IPS-20b (cell line): ENCODE data around the gene SMIM29.
A peak's percentile ranks its signal among the peaks of the same experiment; 100 is the strongest.

ENCODE experiments used
- H3K27ac ChIP-seq: one replicate; pipeline ENCODE4 v1.5.1; 2013; ENCODE audit warnings: low read length
- H3K27me3 ChIP-seq: 2 replicates; pipeline ENCODE4 v1.6.1; 2013; ENCODE audit warnings: mild to moderate bottlenecking, low read length, inconsistent platforms; ENCODE audit not compliant: insufficient read depth
- H3K36me3 ChIP-seq: 2 replicates; pipeline ENCODE4 v1.6.1; 2013; ENCODE audit warnings: low read depth, mild to moderate bottlenecking, inconsistent platforms, low read length, moderate library complexity; ENCODE audit not compliant: insufficient read depth
- H3K4me1 ChIP-seq: 2 replicates; pipeline ENCODE4 v1.6.1; 2013; ENCODE audit warnings: mild to moderate bottlenecking, control low read depth, inconsistent platforms, low read length, moderate library complexity; ENCODE audit not compliant: insufficient read depth
- H3K4me3 ChIP-seq: 2 replicates; pipeline ENCODE4 v1.5.1; 2013; ENCODE audit warnings: mild to moderate bottlenecking, low read length, inconsistent platforms
- H3K9ac ChIP-seq: 2 replicates; pipeline ENCODE4 v1.6.1; 2013; ENCODE audit warnings: low read depth, mild to moderate bottlenecking, inconsistent platforms, low read length, moderate library complexity
- H3K9me3 ChIP-seq: 2 replicates; pipeline ENCODE4 v1.6.1; 2013; ENCODE audit warnings: mild to moderate bottlenecking, low read depth, low read length, inconsistent platforms; ENCODE audit not compliant: insufficient read depth

The SMIM29 gene

GRCh38 chr6:34243901-34244884 lies 4.6 kb downstream of the SMIM29 start:
- Histone ChIP-seq H3K4me3 (no peak overlapping the region), H3K36me3 (peaks cover 69% of the 10 kb centered on the region), H3K9me3 (no peaks in the 10 kb centered on the region), H3K4me1 (peaks cover 30% of the 10 kb centered on the region), H3K27me3 (no peaks in the 10 kb centered on the region), H3K27ac (no peak overlapping the region), H3K9ac (no peak overlapping the region)

GRCh38 chr6:34243131-34243771 lies 5.6 kb downstream of the SMIM29 start:
- H3K4me1 ChIP-seq: peaks cover 33% of the 10 kb centered on the region

GRCh38 chr6:34242252-34243130 lies 6.3 kb downstream of the SMIM29 start:
- no peak overlapping the region for H3K27ac ChIP-seq
- no peaks in the 10 kb centered on the region for H3K27me3 ChIP-seq
- H3K4me1 ChIP-seq: peaks cover 33% of the 10 kb centered on the region
- no peaks in the 10 kb centered on the region for H3K9me3 ChIP-seq
- no peak overlapping the region; the same call in 1 of the 2 replicates for H3K4me3 ChIP-seq
- H3K36me3 ChIP-seq: peaks cover 79% of the 10 kb centered on the region
- no peak overlapping the region for H3K9ac ChIP-seq

More at GRCh38 chr6:34243131-34243771, 5.6 kb downstream of the SMIM29 start:
- peaks cover 78% of the 10 kb centered on the region for H3K36me3 ChIP-seq
- H3K27ac ChIP-seq: no peak overlapping the region
- H3K9ac ChIP-seq: no peak overlapping the region
- no peaks in the 10 kb centered on the region for H3K27me3 ChIP-seq
- H3K4me3 ChIP-seq: no peak overlapping the region; the same call in 1 of the 2 replicates
- H3K9me3 ChIP-seq: no peaks in the 10 kb centered on the region

- Histone ChIP-seq H3K36me3 (peaks cover 79% of the 10 kb centered on the region), H3K27ac (no peak overlapping the region), H3K9ac (peak overlapping the region; percentile 33; the same call in 1 of the 2 replicates), H3K9me3 (no peaks in the 10 kb centered on the region), H3K4me1 (peaks cover 33% of the 10 kb centered on the region), H3K27me3 (no peaks in the 10 kb centered on the region), H3K4me3 (no peak overlapping the region; the same call in 1 of the 2 replicates)
These were observed 7.2 kb downstream of the SMIM29 start for GRCh38 chr6:34241351-34242215.

- no peak overlapping the region for H3K27ac ChIP-seq
- peaks cover 75% of the 10 kb centered on the region for H3K36me3 ChIP-seq
- peaks cover 33% of the 10 kb centered on the region for H3K4me1 ChIP-seq
- H3K4me3 ChIP-seq: peak overlapping the region; percentile 88
- peak overlapping the region; percentile 98; the same call in 1 of the 2 replicates for H3K9ac ChIP-seq
- no peaks in the 10 kb centered on the region for H3K9me3 ChIP-seq
- no peaks in the 10 kb centered on the region for H3K27me3 ChIP-seq
These were observed 8.2 kb downstream of the SMIM29 start for GRCh38 chr6:34240329-34241248.

- Histone ChIP-seq H3K4me1 (peaks cover 33% of the 10 kb centered on the region), H3K9ac (peak overlapping the region; percentile 98), H3K27me3 (no peaks in the 10 kb centered on the region), H3K36me3 (peaks cover 68% of the 10 kb centered on the region), H3K27ac (peak overlapping the region; percentile 11), H3K9me3 (no peaks in the 10 kb centered on the region), H3K4me3 (peak overlapping the region; percentile 88)
These were observed 8.9 kb downstream of the SMIM29 start for GRCh38 chr6:34239893-34240292.

- no peaks in the 10 kb centered on the region for H3K27me3 ChIP-seq
- H3K9ac ChIP-seq: peak overlapping the region; percentile 98
- H3K36me3 ChIP-seq: peaks cover 63% of the 10 kb centered on the region
- H3K9me3 ChIP-seq: no peaks in the 10 kb centered on the region
- peak overlapping the region; percentile 88 for H3K4me3 ChIP-seq
- H3K4me1 ChIP-seq: peaks cover 36% of the 10 kb centered on the region
- peak overlapping the region; percentile 11 for H3K27ac ChIP-seq
These were observed 9.3 kb downstream of the SMIM29 start for GRCh38 chr6:34239500-34239825.

- no peaks in the 10 kb centered on the region for H3K27me3 ChIP-seq
- peak overlapping the region; percentile 70 for H3K27ac ChIP-seq
- peak overlapping the region; percentile 98 for H3K9ac ChIP-seq
- no peaks in the 10 kb centered on the region for H3K9me3 ChIP-seq
- peak overlapping the region; percentile 88 for H3K4me3 ChIP-seq
- H3K36me3 ChIP-seq: peaks cover 57% of the 10 kb centered on the region
- H3K4me1 ChIP-seq: peaks cover 42% of the 10 kb centered on the region
These were observed 10.0 kb downstream of the SMIM29 start for GRCh38 chr6:34238585-34239499.

- Histone ChIP-seq H3K4me1 (peaks cover 43% of the 10 kb centered on the region), H3K4me3 (peak overlapping the region; percentile 88), H3K9ac (peak overlapping the region; percentile 98), H3K9me3 (no peaks in the 10 kb centered on the region), H3K27me3 (no peaks in the 10 kb centered on the region), H3K36me3 (peaks cover 48% of the 10 kb centered on the region), H3K27ac (peak overlapping the region; percentile 70)
These were observed 10.9 kb downstream of the SMIM29 start for GRCh38 chr6:34237722-34238584.
